Activated CD4-positive, alpha-beta T cell treated with anti-CD3 and anti-CD28 coated beads for 24 hours (primary cell): ENCODE measurements around the gene CAPN15.
A peak's percentile ranks its signal among the peaks of the same experiment; 100 is the strongest.

Experiments
- DNase-seq, 2 donors: peaks; one replicate each; pipeline ENCODE4 v3.0.0-alpha.2; 2020; ENCODE audit warnings: low read depth in 2 of 2

Gene CAPN15

DNA sequence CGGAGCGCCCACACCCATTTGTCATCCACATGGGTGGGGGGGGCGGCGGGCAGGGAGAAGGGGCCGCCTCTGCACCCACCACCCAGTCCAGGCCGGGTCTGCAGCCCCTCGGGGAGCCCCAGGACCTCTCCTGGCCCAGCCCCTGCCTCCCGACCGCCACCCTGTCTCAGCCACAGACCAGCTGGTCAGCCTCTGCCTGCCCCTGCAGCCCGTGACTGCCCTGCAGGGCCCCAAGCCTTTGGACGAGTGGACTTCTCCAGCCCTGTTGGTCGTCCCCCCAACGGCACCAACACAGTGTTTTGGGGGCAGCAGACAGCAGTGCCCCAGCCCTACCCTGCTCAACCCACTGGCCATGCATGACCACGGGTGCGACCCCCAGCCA is 33.9 kb downstream of the CAPN15 start:
- no peak for DNase-seq

GRCh38 chr16:561957-562938 is 34.7 kb downstream of the CAPN15 start:
- no peak for DNase-seq

GRCh38 chr16:563072-563644 is 35.6 kb downstream of the CAPN15 start:
- no peak for DNase-seq

- no peak for DNase-seq
These were observed 37.3 kb downstream of the CAPN15 start for GRCh38 chr16:564690-565418.

- DNase-seq = no peak
These were observed 38.2 kb downstream of the CAPN15 start for GRCh38 chr16:565419-566330.

DNA sequence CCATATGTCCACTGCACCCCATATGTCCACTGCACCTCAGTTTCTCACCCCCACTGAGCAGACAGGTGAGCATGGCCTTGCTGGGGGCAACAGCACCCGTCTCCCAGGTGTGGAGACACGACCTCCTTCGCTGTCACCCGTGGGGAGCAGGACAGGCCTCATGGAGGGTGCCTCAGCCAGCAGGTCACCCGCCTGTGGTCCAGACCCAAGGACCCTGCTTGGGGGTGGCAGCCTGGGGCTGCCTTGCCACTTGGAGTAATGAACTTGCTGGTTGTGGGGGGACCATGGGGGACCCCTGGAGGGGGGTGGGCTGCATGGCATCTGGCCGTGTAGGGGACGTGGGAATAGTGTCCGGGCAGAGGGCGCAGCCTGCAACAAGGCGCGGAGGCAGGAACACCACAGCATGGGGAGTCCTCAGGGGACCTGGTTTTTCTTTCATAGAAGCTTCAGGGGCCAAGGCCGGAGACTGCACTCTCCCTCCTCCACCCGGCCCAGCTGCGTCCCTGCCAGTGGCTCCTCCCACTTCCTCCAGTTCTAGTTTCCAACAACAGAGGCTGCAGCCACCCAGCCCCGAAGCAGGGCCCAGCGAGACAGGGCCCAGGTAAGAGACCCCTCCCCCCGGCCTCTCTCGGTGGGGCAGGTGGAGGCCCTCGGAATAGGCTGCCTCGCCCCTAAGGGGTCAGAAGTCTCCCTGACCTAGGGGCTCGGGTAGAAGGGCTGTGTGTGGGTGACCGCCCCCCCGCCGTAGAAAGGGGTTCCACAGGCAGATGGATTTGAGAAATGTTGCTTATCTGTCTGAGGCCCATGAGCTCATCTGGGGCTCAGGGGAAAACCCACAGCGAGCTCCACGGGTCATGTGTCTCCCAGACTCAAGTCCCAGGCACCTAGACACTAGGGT is 39.2 kb downstream of the CAPN15 start, which contains the start of gene NHLRC4:
NHLRC4 (plus strand) TSS at position 531 of the 898 bp plus-strand sequence. CDS start 1,043 bp downstream, outside the sequence.
- DNase-seq = peak in 1 of 2 donors; percentile 28

DNA sequence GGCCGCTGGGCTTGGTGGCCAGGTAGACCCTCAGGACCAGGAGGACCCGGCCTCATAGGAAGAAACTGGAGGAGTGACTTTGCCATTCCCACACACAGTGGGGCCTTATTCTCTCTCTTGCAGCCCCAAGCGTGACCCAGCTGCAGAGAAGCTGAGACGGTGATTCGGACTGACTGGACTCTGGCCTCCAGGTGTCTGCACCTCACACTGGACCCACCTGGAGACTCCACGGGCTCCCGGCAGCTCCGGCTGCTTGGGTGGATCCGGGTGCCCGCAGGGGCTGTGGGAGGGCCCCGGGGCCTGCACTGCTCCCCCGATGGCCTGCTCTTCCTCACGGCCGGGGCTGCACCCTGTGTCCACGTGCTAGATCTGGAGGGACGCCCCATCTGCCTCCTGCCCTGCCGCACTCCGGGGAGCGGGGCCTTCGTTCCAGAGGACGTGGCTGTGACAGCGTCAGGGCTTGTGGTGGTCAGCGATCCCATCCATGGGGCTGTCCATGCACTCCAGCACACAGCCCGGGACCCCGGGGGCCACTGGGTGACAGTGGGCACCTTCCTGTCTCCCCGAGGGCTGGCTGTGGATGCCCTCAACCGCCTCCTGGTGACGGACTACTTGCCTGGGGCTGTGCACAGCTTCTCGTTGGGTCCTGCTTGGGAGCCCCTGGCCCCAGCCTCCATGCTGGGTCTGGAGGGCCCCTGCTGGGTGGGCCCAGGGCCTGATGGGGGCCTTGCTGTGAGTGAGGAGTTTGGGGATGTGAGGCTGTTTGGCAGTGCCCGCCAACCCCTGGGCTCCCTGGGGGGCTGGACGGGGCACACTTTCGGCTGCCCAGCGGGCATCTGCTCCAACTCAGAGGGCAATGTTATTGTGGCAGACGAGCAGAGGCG is 40.1 kb downstream of the CAPN15 start:
- no peak for DNase-seq

- no peak for DNase-seq
These were observed 41.1 kb downstream of the CAPN15 start for GRCh38 chr16:568401-569258.

GRCh38 chr16:569445-570254 is 42.1 kb downstream of the CAPN15 start, which contains the start of gene PIGQ:
Gene PIGQ, plus strand, starts transcription at chr16:569968. Its CDS starts 4,107 bp downstream, at chr16:574075.
- DNase-seq = peak; percentile 49 to 54

DNA sequence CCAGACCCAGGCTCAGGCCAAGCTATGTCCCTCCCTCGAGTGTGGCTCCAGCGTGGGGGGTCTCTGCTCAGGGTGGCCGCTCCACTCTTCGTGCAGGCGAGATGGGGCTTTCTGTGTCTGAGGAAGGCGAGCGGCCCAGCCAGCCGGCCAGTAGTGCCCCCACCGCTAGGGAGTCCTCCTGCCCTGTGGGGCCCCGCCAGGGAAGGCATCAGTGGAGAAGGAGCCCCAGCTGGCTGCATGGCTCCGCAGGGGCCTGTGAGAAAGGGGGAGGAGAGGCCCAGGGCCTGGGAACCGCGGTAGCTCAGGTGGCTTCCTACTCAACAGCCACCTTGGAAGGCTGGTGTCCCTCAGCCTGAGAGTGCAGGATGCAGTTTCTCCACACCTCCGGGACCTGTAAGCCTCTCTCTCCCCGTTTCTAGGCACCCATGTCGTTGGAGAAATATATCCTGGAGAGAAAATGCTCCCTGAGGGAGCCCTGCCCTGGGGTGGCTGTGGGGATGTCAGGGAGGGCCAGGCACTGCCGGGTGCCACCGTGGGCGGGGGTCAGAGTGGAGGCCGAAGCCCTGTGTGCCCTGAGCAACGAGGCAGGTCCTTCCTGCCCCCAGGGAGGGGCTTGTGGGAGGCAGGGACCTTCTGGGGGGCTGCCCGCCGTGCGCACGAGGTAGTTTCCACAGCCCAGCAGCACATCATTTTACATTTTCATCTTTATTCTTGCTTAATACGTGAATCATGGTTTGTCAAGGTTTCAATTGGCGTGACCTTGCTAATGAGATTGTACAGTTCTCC is 45.5 kb downstream of the CAPN15 start:
- no peak for DNase-seq

GRCh38 chr16:574021-574760 is 46.7 kb downstream of the CAPN15 start:
- DNase-seq = no peak

DNA sequence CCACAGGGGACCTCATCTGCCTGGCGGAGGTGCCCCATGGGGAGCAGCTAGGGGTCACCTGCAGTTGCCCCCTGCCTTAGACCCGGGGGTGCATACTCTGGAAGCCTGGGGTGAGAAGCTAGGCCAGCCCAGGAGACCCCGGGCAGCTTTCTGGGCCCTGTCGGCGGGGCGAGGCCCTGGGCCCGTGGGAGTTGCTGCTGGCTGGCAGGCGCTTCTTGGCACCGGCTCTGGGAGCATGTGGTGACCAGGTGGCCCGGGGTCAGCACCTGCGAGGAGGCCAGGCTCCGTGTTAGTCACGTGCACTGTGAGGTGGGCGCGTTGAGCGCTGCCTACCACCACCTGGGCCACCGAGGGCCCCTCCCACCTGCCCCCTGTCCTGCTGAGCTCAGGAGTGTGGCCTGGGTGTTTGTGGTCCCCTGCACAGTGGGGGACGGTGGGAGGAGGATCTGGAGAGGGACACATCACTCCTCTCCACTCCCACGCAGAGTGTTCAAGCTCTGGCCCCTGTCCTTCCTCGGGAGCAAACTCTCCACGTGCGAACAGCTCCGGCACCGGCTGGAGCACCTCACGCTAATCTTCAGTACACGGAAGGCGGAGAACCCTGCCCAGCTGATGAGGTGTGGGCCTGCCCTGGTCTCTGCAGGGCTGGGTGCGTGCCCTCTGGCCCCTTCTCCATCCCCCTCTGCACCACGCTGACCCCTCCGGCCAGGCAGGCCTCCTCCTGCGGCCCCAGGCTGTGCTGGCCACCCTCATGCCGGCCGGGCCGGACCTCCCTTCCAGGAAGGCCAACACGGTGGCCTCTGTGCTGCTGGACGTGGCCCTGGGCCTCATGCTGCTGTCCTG is 48.1 kb downstream of the CAPN15 start:
- no peak for DNase-seq

- no peak for DNase-seq
These were observed 48.8 kb downstream of the CAPN15 start for GRCh38 chr16:576197-576822.

- no peak for DNase-seq
These were observed 49.3 kb downstream of the CAPN15 start for GRCh38 chr16:576823-577201.
